Measurements from ENCODE around the gene TDRD12.

The TDRD12 gene

DNA sequence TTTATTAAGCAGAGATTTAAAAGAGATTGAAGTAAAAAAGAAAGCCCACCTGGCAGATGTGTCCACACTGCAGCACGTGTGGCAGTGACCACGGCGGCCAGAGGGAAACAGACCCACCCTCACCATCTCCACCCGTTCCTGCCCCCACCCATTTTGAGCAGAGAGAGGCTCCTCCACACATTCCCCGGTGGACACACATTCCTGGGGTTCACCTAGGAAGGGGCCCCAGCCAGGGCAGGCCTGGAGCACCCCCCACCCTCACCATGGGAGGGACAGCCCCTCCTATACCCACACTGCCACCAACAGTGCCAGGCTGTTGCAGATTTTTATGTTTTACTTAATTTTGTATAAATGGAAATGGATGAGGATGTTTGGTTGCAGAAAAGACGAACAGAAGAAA lies 95.1 kb downstream of the TDRD12 start:
- no peaks in the 10 kb centered on the region for H3K9me3 ChIP-seq (ENCODE audit: severe bottlenecking)
- no peak overlapping the region for H3K27ac ChIP-seq
- DNase-seq = no peak
- H3K36me3 ChIP-seq = no peaks in the 10 kb centered on the region
- TF ChIP-seq, protein P1, sequence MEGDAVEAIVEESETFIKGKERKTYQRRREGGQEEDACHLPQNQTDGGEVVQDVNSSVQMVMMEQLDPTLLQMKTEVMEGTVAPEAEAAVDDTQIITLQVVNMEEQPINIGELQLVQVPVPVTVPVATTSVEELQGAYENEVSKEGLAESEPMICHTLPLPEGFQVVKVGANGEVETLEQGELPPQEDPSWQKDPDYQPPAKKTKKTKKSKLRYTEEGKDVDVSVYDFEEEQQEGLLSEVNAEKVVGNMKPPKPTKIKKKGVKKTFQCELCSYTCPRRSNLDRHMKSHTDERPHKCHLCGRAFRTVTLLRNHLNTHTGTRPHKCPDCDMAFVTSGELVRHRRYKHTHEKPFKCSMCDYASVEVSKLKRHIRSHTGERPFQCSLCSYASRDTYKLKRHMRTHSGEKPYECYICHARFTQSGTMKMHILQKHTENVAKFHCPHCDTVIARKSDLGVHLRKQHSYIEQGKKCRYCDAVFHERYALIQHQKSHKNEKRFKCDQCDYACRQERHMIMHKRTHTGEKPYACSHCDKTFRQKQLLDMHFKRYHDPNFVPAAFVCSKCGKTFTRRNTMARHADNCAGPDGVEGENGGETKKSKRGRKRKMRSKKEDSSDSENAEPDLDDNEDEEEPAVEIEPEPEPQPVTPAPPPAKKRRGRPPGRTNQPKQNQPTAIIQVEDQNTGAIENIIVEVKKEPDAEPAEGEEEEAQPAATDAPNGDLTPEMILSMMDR (IDR thresholded peaks at IDR 0.05; ENCODE audit: low read depth, low read length) = no peak
- no peak overlapping the region for H3K4me3 ChIP-seq (ENCODE audit: low read depth, low read length)
- no peaks in the 10 kb centered on the region for H3K27me3 ChIP-seq (ENCODE audit: insufficient read depth, low read depth, severe bottlenecking)

DNA sequence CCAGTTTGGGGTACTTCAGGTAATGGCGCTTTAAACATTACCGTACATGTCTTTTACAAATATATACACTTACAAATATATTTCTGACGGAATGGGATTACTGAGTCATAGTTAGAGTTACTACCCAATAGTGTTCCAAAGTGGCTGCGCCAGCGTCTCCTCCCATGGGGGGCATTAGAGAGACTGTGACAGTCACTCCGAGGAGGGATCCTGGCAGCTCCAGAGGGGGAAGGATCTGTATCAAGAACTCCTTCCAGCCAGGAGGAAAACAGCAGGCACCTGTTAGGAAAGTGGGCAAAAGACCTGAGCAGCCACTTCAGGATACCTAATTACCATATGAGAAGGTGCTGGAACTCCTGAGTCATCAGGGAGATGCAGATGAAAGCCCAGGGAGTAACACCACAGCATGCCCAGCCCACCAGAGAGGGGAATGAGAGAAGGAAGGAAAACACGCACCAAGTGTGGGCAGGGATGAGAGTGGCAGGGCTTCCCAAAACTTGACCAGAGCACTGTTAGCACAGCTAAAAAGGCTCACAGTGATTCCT lies 97.1 kb downstream of the TDRD12 start:
- no peak for DNase-seq
- TF ChIP-seq, protein P1 (IDR thresholded peaks at IDR 0.05; ENCODE audit: low read depth, low read length) = no peak
- Histone ChIP-seq H3K4me3 (ENCODE audit: low read depth, low read length) (no peak overlapping the region), H3K27me3 (ENCODE audit: insufficient read depth, low read depth, severe bottlenecking) (no peaks in the 10 kb centered on the region), H3K9me3 (ENCODE audit: severe bottlenecking) (no peaks in the 10 kb centered on the region), H3K27ac (no peak overlapping the region), H3K36me3 (no peaks in the 10 kb centered on the region)

DNA sequence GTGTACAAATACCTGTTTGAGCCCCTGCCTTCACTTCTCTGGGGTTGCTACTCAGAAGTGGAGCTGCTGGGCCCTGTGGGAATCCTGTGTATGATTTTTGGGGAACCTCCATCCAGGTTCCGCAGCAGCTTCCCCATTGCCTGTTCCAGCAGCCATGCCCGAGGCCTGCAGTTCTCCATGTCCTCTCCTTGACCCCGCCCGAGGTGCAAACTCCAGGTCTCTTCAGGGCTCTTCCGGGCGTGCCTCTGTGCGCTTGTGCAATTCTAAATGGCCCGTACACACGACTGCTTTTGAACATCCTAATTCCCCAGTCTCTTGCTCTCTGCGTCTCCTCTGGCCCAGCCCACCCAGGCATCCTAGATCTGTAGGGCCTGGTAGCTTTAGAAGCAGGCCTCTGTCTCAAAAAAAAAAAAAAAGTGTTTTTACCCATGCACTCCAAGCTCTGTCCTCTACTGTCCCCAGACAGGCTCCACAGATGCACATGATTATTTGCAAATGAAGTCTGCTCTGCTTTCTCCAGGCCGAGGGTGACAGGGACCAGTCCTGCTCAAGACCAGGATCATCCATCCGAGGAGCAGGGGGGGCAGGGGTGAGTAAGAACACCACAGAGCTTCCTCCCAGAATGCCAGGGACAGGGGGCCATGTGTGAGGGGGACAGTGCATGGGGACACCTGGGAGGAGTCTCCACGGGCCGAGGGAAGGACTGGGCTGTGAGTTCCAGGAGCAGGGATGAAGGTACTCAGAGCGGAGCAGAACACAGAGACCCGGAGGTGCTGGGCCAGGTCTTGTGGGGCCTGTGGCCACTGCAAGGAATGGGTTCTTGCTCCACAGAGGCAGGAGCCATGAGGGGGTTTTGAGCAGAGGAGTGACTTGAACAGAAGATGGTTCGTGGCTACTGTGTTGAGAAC lies 98.3 kb downstream of the TDRD12 start:
- DNase-seq = no peak
- Histone ChIP-seq H3K4me3 (ENCODE audit: low read depth, low read length) (no peak overlapping the region), H3K27me3 (ENCODE audit: insufficient read depth, low read depth, severe bottlenecking) (no peaks in the 10 kb centered on the region), H3K27ac (no peak overlapping the region), H3K36me3 (no peaks in the 10 kb centered on the region), H3K9me3 (ENCODE audit: severe bottlenecking) (no peaks in the 10 kb centered on the region)
- TF ChIP-seq, protein P1 (IDR thresholded peaks at IDR 0.05; ENCODE audit: low read depth, low read length) = no peak

DNA sequence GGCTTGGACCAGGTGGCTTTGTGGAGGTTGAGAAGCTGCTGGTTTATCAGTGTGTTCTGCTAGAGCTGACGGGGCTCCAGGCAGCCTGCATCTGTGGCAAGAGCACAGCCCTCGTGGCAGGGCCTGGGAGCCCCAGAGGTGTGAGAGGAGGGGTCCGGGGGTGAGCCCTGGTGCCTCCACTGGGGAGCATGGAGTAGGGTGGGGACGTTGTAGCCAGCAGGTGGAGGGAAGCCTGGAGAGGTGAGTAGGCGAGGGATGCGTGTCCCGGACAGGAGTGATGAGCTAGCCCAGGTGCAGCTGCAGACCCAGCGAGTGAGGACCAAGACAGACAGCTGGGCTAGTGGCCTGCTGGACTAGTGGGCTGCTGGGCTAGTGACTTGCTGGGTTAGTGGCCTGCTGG lies 99.0 kb downstream of the TDRD12 start:
- Histone ChIP-seq H3K27ac (no peak overlapping the region), H3K36me3 (no peaks in the 10 kb centered on the region), H3K9me3 (ENCODE audit: severe bottlenecking) (no peaks in the 10 kb centered on the region), H3K27me3 (ENCODE audit: insufficient read depth, low read depth, severe bottlenecking) (no peaks in the 10 kb centered on the region), H3K4me3 (ENCODE audit: low read depth, low read length) (no peak overlapping the region)
- TF ChIP-seq, protein P1 (IDR thresholded peaks at IDR 0.05; ENCODE audit: low read depth, low read length) = no peak
- no peak for DNase-seq

DNA sequence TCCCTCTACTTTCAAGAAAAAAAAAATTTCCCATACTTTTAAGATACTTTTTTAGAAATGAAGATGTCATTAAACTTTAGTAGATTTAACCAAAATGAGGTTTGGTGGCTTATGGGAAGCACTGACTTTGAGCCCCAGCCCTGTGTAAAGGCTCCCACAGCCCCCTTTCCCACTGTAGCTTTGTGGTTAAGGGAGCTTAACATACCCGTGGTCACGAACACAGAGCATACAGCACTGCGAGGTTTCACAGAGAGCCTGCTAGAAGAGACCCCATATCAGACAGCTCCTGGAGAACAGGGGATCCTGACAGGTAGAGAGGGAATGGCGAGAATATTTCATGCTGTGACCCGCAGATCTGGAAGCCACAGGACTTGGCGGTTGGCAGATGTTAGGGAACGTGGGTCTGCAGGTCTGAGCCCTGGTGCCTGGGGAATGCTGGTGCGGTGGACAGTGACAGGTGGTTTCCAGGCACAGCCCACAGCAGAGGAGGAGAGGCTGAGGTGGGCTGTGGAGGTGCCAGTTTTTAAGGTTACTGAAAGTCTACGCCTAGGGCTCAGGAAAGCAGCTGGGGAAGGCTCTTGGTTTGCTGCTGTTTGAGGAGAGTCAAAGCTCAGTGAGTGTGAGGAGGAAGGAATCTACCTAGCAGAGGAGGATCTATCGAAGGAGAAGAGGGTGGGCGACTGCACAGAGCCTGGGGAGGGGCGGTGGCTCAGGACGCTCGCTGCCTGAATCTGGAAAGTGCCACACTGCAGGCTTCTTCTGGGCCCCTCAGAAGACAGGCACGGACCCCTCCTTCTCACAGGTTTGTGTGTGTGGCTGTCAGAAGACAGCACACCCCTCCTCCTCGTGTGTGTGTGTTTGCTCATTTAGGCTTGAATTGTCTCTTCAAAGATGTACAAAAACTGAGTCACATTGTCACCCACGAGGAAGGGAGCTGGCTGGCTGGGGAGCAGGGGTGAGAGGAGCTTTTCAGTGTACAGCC lies 100.1 kb downstream of the TDRD12 start:
- H3K4me3 ChIP-seq (ENCODE audit: low read depth, low read length) = no peak overlapping the region

More for the DNA sequence above, 100.1 kb downstream of the TDRD12 start:
- no peak for DNase-seq
- Histone ChIP-seq H3K36me3 (no peaks in the 10 kb centered on the region), H3K9me3 (ENCODE audit: severe bottlenecking) (no peaks in the 10 kb centered on the region), H3K27ac (no peak overlapping the region), H3K27me3 (ENCODE audit: insufficient read depth, low read depth, severe bottlenecking) (no peaks in the 10 kb centered on the region)
- TF ChIP-seq, protein P1 (IDR thresholded peaks at IDR 0.05; ENCODE audit: low read depth, low read length) = no peak

All from WERI-Rb-1 (cell line).